Measurements from ENCODE around the gene C19orf73. TPM values are rescaled to one million over a fixed set of nuclear protein-coding genes. Genes with fewer than 3 reads are reported as not detected.

C19orf73 gene
- total and polyA plus RNA-seq, 9 of the 15 experiments (the other 6 are each of a cell fraction or from before 2014, with no cell fraction given), result 0.08 to 7.4 (median 1.4) TPM

DNA sequence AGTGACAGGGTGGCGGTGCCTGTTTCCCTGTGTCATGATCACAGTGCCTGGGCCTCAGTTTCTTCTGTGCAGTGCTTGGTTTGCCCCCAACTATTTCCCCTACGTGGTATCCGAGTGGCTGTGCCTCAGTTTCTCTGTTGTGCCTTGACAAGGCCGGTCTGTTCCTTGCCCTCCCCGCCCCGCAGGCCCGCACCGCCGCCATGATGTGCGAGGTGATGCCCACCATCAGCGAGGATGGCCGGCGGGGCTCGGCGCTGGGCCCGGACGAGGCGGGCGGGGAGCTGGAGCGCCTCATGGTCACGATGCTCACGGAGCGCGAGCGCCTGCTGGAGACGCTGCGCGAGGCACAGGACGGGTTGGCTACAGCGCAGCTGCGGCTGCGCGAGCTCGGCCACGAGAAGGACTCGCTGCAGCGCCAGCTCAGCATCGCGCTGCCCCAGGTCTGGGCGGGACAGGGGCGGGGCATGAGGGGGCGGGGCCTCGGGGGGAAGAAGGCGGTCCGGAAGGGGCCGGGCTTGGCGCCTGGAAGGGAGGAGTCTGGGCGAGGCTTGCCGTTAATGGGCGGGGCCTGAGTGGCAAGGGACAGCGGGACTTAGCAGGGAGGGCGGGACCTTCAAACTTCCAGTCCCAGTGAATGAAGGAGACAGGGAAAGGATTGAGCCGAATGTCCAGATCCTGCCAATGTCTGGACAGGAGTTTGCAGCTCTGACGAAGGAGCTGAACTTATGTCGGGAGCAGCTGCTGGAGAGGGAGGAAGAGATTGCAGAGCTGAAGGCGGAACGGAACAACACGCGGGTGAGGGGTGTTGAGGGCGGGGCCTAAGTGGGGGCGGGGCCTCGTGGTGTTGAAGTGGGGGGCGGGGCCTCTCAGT, 9.0 kb upstream of the C19orf73 start (continued):
- TF ChIP-seq POLR2B (IDR thresholded peaks at IDR 0.05; ENCODE audit: low read depth, partially characterized antibody) (peak; percentile 38), NFATC3 (IDR thresholded peaks at IDR 0.05) (no peak), CREBBP (IDR thresholded peaks at IDR 0.05; ENCODE audit: low read depth, low read length) (no peak), SIRT6 (IDR thresholded peaks at IDR 0.05; ENCODE audit: low read depth, low read length) (no peak)
- TF ChIP-seq, protein P1, sequence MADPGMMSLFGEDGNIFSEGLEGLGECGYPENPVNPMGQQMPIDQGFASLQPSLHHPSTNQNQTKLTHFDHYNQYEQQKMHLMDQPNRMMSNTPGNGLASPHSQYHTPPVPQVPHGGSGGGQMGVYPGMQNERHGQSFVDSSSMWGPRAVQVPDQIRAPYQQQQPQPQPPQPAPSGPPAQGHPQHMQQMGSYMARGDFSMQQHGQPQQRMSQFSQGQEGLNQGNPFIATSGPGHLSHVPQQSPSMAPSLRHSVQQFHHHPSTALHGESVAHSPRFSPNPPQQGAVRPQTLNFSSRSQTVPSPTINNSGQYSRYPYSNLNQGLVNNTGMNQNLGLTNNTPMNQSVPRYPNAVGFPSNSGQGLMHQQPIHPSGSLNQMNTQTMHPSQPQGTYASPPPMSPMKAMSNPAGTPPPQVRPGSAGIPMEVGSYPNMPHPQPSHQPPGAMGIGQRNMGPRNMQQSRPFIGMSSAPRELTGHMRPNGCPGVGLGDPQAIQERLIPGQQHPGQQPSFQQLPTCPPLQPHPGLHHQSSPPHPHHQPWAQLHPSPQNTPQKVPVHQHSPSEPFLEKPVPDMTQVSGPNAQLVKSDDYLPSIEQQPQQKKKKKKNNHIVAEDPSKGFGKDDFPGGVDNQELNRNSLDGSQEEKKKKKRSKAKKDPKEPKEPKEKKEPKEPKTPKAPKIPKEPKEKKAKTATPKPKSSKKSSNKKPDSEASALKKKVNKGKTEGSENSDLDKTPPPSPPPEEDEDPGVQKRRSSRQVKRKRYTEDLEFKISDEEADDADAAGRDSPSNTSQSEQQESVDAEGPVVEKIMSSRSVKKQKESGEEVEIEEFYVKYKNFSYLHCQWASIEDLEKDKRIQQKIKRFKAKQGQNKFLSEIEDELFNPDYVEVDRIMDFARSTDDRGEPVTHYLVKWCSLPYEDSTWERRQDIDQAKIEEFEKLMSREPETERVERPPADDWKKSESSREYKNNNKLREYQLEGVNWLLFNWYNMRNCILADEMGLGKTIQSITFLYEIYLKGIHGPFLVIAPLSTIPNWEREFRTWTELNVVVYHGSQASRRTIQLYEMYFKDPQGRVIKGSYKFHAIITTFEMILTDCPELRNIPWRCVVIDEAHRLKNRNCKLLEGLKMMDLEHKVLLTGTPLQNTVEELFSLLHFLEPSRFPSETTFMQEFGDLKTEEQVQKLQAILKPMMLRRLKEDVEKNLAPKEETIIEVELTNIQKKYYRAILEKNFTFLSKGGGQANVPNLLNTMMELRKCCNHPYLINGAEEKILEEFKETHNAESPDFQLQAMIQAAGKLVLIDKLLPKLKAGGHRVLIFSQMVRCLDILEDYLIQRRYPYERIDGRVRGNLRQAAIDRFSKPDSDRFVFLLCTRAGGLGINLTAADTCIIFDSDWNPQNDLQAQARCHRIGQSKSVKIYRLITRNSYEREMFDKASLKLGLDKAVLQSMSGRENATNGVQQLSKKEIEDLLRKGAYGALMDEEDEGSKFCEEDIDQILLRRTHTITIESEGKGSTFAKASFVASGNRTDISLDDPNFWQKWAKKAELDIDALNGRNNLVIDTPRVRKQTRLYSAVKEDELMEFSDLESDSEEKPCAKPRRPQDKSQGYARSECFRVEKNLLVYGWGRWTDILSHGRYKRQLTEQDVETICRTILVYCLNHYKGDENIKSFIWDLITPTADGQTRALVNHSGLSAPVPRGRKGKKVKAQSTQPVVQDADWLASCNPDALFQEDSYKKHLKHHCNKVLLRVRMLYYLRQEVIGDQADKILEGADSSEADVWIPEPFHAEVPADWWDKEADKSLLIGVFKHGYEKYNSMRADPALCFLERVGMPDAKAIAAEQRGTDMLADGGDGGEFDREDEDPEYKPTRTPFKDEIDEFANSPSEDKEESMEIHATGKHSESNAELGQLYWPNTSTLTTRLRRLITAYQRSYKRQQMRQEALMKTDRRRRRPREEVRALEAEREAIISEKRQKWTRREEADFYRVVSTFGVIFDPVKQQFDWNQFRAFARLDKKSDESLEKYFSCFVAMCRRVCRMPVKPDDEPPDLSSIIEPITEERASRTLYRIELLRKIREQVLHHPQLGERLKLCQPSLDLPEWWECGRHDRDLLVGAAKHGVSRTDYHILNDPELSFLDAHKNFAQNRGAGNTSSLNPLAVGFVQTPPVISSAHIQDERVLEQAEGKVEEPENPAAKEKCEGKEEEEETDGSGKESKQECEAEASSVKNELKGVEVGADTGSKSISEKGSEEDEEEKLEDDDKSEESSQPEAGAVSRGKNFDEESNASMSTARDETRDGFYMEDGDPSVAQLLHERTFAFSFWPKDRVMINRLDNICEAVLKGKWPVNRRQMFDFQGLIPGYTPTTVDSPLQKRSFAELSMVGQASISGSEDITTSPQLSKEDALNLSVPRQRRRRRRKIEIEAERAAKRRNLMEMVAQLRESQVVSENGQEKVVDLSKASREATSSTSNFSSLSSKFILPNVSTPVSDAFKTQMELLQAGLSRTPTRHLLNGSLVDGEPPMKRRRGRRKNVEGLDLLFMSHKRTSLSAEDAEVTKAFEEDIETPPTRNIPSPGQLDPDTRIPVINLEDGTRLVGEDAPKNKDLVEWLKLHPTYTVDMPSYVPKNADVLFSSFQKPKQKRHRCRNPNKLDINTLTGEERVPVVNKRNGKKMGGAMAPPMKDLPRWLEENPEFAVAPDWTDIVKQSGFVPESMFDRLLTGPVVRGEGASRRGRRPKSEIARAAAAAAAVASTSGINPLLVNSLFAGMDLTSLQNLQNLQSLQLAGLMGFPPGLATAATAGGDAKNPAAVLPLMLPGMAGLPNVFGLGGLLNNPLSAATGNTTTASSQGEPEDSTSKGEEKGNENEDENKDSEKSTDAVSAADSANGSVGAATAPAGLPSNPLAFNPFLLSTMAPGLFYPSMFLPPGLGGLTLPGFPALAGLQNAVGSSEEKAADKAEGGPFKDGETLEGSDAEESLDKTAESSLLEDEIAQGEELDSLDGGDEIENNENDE (IDR thresholded peaks at IDR 0.05; ENCODE audit: low read depth, low read length), result no peak
- TF ChIP-seq, protein P2, sequence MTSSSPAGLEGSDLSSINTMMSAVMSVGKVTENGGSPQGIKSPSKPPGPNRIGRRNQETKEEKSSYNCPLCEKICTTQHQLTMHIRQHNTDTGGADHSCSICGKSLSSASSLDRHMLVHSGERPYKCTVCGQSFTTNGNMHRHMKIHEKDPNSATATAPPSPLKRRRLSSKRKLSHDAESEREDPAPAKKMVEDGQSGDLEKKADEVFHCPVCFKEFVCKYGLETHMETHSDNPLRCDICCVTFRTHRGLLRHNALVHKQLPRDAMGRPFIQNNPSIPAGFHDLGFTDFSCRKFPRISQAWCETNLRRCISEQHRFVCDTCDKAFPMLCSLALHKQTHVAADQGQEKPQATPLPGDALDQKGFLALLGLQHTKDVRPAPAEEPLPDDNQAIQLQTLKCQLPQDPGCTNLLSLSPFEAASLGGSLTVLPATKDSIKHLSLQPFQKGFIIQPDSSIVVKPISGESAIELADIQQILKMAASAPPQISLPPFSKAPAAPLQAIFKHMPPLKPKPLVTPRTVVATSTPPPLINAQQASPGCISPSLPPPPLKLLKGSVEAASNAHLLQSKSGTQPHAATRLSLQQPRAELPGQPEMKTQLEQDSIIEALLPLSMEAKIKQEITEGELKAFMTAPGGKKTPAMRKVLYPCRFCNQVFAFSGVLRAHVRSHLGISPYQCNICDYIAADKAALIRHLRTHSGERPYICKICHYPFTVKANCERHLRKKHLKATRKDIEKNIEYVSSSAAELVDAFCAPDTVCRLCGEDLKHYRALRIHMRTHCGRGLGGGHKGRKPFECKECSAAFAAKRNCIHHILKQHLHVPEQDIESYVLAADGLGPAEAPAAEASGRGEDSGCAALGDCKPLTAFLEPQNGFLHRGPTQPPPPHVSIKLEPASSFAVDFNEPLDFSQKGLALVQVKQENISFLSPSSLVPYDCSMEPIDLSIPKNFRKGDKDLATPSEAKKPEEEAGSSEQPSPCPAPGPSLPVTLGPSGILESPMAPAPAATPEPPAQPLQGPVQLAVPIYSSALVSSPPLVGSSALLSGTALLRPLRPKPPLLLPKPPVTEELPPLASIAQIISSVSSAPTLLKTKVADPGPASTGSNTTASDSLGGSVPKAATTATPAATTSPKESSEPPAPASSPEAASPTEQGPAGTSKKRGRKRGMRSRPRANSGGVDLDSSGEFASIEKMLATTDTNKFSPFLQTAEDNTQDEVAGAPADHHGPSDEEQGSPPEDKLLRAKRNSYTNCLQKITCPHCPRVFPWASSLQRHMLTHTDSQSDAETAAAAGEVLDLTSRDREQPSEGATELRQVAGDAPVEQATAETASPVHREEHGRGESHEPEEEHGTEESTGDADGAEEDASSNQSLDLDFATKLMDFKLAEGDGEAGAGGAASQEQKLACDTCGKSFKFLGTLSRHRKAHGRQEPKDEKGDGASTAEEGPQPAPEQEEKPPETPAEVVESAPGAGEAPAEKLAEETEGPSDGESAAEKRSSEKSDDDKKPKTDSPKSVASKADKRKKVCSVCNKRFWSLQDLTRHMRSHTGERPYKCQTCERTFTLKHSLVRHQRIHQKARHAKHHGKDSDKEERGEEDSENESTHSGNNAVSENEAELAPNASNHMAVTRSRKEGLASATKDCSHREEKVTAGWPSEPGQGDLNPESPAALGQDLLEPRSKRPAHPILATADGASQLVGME (CRISPR knock-in tag; IDR thresholded peaks at IDR 0.05), result no peak
- TF ChIP-seq, protein P3, sequence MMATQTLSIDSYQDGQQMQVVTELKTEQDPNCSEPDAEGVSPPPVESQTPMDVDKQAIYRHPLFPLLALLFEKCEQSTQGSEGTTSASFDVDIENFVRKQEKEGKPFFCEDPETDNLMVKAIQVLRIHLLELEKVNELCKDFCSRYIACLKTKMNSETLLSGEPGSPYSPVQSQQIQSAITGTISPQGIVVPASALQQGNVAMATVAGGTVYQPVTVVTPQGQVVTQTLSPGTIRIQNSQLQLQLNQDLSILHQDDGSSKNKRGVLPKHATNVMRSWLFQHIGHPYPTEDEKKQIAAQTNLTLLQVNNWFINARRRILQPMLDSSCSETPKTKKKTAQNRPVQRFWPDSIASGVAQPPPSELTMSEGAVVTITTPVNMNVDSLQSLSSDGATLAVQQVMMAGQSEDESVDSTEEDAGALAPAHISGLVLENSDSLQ (IDR thresholded peaks at IDR 0.05), result peak; percentile 90

Data from K562 (cell line).